T-helper 2 cell treated with Interferon-gamma antibody and Interleukin-4, amounts not matched to agents 5 μg/mL and 100 μg/mL, for 36 hours (primary cell): Measurements from ENCODE around the gene BACH2.
"Not testable (repeated sequence)": the region's sequence is repeated elsewhere in the genome, so short reads cannot be mapped to it uniquely, and the experiment has no call there.

Source experiments
- DNase-seq: peaks from one replicate; pipeline ENCODE4 v3.0.0; 2021; ENCODE audit warnings: low spot score
- H3K27ac Mint-ChIP-seq: one replicate; pipeline ENCODE4 v1.8.0; 2021; ENCODE audit warnings: mild to moderate bottlenecking, mixed read lengths
- H3K27me3 Mint-ChIP-seq: one replicate; pipeline ENCODE4 v1.8.0; 2021; ENCODE audit warnings: low read depth, mixed read lengths
- H3K36me3 Mint-ChIP-seq: one replicate; pipeline ENCODE4 v1.8.0; 2021; ENCODE audit warnings: low read depth, mixed read lengths
- H3K4me1 Mint-ChIP-seq: one replicate; pipeline ENCODE4 v1.8.0; 2021; ENCODE audit warnings: low read depth, mixed read lengths
- H3K4me3 Mint-ChIP-seq: one replicate; pipeline ENCODE4 v1.8.0; 2022; ENCODE audit warnings: mild to moderate bottlenecking, moderate library complexity, mixed read lengths
- H3K9me3 Mint-ChIP-seq: one replicate; pipeline ENCODE4 v1.8.0; 2021; ENCODE audit warnings: mixed read lengths

BACH2 gene

GRCh38 chr6:89916136-89916920 is 380.3 kb downstream of the BACH2 start:
- peaks cover 2% of the 10 kb centered on the region for H3K27me3 Mint-ChIP-seq
- no peak overlapping the region for H3K4me3 Mint-ChIP-seq
- peaks cover 3% of the 10 kb centered on the region for H3K36me3 Mint-ChIP-seq
- H3K27ac Mint-ChIP-seq = no peak overlapping the region
- H3K9me3 Mint-ChIP-seq = peaks cover 25% of the 10 kb centered on the region
- H3K4me1 Mint-ChIP-seq = peaks cover 2% of the 10 kb centered on the region
- DNase-seq = no peak

GRCh38 chr6:89910902-89911240 is 385.8 kb downstream of the BACH2 start:
- Mint-ChIP-seq H3K4me1 (peaks cover 6% of the 10 kb centered on the region), H3K9me3 (peaks cover 7% of the 10 kb centered on the region), H3K36me3 (peaks cover 2% of the 10 kb centered on the region), H3K4me3 (no peak overlapping the region), H3K27ac (no peak overlapping the region), H3K27me3 (peaks cover 7% of the 10 kb centered on the region)
- no peak for DNase-seq

- not testable (repeated sequence) for H3K27ac Mint-ChIP-seq, H3K36me3 Mint-ChIP-seq, DNase-seq, H3K4me1 Mint-ChIP-seq, H3K4me3 Mint-ChIP-seq, H3K27me3 Mint-ChIP-seq, H3K9me3 Mint-ChIP-seq
These were observed 386.4 kb downstream of the BACH2 start for GRCh38 chr6:89910001-89910901.

- Mint-ChIP-seq H3K27me3 (peaks cover 27% of the 10 kb centered on the region), H3K27ac (no peak overlapping the region), H3K4me1 (no peaks in the 10 kb centered on the region), H3K4me3 (no peak overlapping the region), H3K9me3 (no peaks in the 10 kb centered on the region), H3K36me3 (no peaks in the 10 kb centered on the region)
- DNase-seq = no peak
These were observed 401.3 kb downstream of the BACH2 start for GRCh38 chr6:89895276-89895874.

GRCh38 chr6:89894169-89894568 is 402.5 kb downstream of the BACH2 start, which contains the start of gene GJA10:
Gene GJA10 (plus strand): TSS chr6:89894469. CDS start chr6:89894469, 0 bp downstream.
- Mint-ChIP-seq H3K27ac (no peak within 1 kb of the TSS), H3K27me3 (peaks cover 29% of the 10 kb centered on the region), H3K4me3 (no peak within 1 kb of the TSS), H3K36me3 (no peaks in the 10 kb centered on the region), H3K9me3 (no peaks in the 10 kb centered on the region), H3K4me1 (no peaks in the 10 kb centered on the region)
- no peak for DNase-seq

GRCh38 chr6:89892577-89892976 is 404.1 kb downstream of the BACH2 start:
- H3K9me3 Mint-ChIP-seq, H3K4me1 Mint-ChIP-seq, H3K36me3 Mint-ChIP-seq, H3K4me3 Mint-ChIP-seq, DNase-seq, H3K27ac Mint-ChIP-seq: not testable (repeated sequence)
- peaks cover 32% of the 10 kb centered on the region for H3K27me3 Mint-ChIP-seq

GRCh38 chr6:89890845-89891528 is 405.7 kb downstream of the BACH2 start:
- H3K36me3 Mint-ChIP-seq = not testable (repeated sequence)

GRCh38 chr6:89888871-89889270 is 407.8 kb downstream of the BACH2 start:
- Mint-ChIP-seq H3K27me3 (peaks cover 23% of the 10 kb centered on the region), H3K9me3 (no peaks in the 10 kb centered on the region), H3K27ac (no peak overlapping the region), H3K4me1 (peaks cover 2% of the 10 kb centered on the region), H3K36me3 (no peaks in the 10 kb centered on the region), H3K4me3 (no peak overlapping the region)
- DNase-seq = no peak

More at GRCh38 chr6:89890845-89891528, 405.7 kb downstream of the BACH2 start:
- not testable (repeated sequence) for H3K9me3 Mint-ChIP-seq, DNase-seq, H3K4me1 Mint-ChIP-seq, H3K27ac Mint-ChIP-seq, H3K4me3 Mint-ChIP-seq
- peaks cover 25% of the 10 kb centered on the region for H3K27me3 Mint-ChIP-seq

- Mint-ChIP-seq H3K36me3 (no peaks in the 10 kb centered on the region), H3K4me1 (peaks cover 2% of the 10 kb centered on the region), H3K27ac (no peak overlapping the region), H3K4me3 (no peak overlapping the region), H3K27me3 (peaks cover 20% of the 10 kb centered on the region), H3K9me3 (no peaks in the 10 kb centered on the region)
- DNase-seq = no peak
These were observed 408.5 kb downstream of the BACH2 start for GRCh38 chr6:89888138-89888514.

- no peaks in the 10 kb centered on the region for H3K9me3 Mint-ChIP-seq
These were observed 409.0 kb downstream of the BACH2 start for GRCh38 chr6:89887452-89888137.

GRCh38 chr6:89886378-89887120 is 410.1 kb downstream of the BACH2 start:
- Mint-ChIP-seq H3K4me3 (no peak overlapping the region), H3K27me3 (peaks cover 15% of the 10 kb centered on the region), H3K27ac (no peak overlapping the region), H3K4me1 (peaks cover 2% of the 10 kb centered on the region), H3K36me3 (no peaks in the 10 kb centered on the region), H3K9me3 (no peaks in the 10 kb centered on the region)
- DNase-seq = no peak

More at GRCh38 chr6:89887452-89888137, 409.0 kb downstream of the BACH2 start:
- H3K27ac Mint-ChIP-seq = no peak overlapping the region
- no peaks in the 10 kb centered on the region for H3K36me3 Mint-ChIP-seq
- peaks cover 18% of the 10 kb centered on the region for H3K27me3 Mint-ChIP-seq
- peaks cover 2% of the 10 kb centered on the region for H3K4me1 Mint-ChIP-seq
- no peak for DNase-seq
- no peak overlapping the region for H3K4me3 Mint-ChIP-seq
